H1 (cell line): ENCODE measurements around the gene RNF144A. TPM values are rescaled to one million over a fixed set of nuclear protein-coding genes. Genes with fewer than 3 reads are reported as not detected.

Source experiments
- HDAC6 ChIP-seq: IDR thresholded peaks from one replicate; pipeline ENCODE4 v1.7.1; 2012; ENCODE audit warnings: low read depth, mild to moderate bottlenecking, inconsistent platforms, low read length, moderate library complexity
- KDM1A ChIP-seq: fragments of 200-600, 300-600 bp; sonication (generic); IDR thresholded peaks from 2 replicates; pipeline ENCODE4 v1.7.1; 2016; ENCODE audit warnings: mild to moderate bottlenecking, low read length, borderline replicate concordance
- NRF1 ChIP-seq: IDR thresholded peaks from 2 replicates; pipeline ENCODE4 v1.6.1; 2011; ENCODE audit warnings: mild to moderate bottlenecking, low read depth, low read length, improper control_type of control experiment
- RFX5 ChIP-seq: IDR thresholded peaks from 2 replicates; pipeline ENCODE4 v1.6.1; 2011; ENCODE audit warnings: low read depth, low read length, improper control_type of control experiment, borderline replicate concordance
- SRF ChIP-seq: IDR thresholded peaks from 2 replicates; pipeline ENCODE4 v1.6.1; 2011; ENCODE audit warnings: mild to moderate bottlenecking, low read depth, low read length, moderate library complexity
- TBP ChIP-seq: IDR thresholded peaks from 2 replicates; pipeline ENCODE4 v1.6.1; 2011; ENCODE audit warnings: low read depth, low read length, improper control_type of control experiment
- YY1 ChIP-seq: IDR thresholded peaks from 2 replicates; pipeline ENCODE4 v1.6.1; 2011; ENCODE audit warnings: low read depth, mild to moderate bottlenecking, low read length
- polyA plus RNA-seq, 7 experiments: library from polyadenylated mRNA; depleted of rRNA in 3 of 7; stranded (reverse) in 5 of 7; unstranded in 2 of 7; fragments of >200 nt in 5 of 7; fragments of 200-250 nt in 2 of 7; gene quantifications; 1 replicate in 5 of 7; 2 replicates in 1 of 7; 4 replicates in 1 of 7; pipeline versions ENCODE4 v1.2.1 to v1.2.3, GENCODE V29; 2011 to 2013; ENCODE audit warnings: missing spikeins in 2 of 7, mixed read lengths in 2 of 7
- total RNA-seq: library from RNA; stranded (reverse); fragmentation: NEBNext Ultra II Directional; extraction: Animal tissue kit (Norgen Biotek cat#: 25700); gene quantifications from 2 replicates; pipeline ENCODE4 v1.2.1, GENCODE V29; 2021
- TF ChIP-seq, protein P1 (sequence below): fragments of 300-600 bp; sonication (generic); IDR thresholded peaks from 2 replicates; pipeline ENCODE4 v1.7.1; 2012; ENCODE audit warnings: low read length, moderate library complexity, mild to moderate bottlenecking, inconsistent platforms; ENCODE audit not compliant: insufficient replicate concordance
- TF ChIP-seq, protein P2 (sequence below): IDR thresholded peaks from 2 replicates; pipeline ENCODE4 v1.6.1; 2011; ENCODE audit warnings: low read depth, mild to moderate bottlenecking, low read length; ENCODE audit not compliant: insufficient read depth

Gene RNF144A
- total and polyA plus RNA-seq, 2 of the 8 experiments (the other 6 are each of a cell fraction or from before 2014, with no cell fraction given) = 14.0 to 15.0 TPM

- TF ChIP-seq, protein P1, sequence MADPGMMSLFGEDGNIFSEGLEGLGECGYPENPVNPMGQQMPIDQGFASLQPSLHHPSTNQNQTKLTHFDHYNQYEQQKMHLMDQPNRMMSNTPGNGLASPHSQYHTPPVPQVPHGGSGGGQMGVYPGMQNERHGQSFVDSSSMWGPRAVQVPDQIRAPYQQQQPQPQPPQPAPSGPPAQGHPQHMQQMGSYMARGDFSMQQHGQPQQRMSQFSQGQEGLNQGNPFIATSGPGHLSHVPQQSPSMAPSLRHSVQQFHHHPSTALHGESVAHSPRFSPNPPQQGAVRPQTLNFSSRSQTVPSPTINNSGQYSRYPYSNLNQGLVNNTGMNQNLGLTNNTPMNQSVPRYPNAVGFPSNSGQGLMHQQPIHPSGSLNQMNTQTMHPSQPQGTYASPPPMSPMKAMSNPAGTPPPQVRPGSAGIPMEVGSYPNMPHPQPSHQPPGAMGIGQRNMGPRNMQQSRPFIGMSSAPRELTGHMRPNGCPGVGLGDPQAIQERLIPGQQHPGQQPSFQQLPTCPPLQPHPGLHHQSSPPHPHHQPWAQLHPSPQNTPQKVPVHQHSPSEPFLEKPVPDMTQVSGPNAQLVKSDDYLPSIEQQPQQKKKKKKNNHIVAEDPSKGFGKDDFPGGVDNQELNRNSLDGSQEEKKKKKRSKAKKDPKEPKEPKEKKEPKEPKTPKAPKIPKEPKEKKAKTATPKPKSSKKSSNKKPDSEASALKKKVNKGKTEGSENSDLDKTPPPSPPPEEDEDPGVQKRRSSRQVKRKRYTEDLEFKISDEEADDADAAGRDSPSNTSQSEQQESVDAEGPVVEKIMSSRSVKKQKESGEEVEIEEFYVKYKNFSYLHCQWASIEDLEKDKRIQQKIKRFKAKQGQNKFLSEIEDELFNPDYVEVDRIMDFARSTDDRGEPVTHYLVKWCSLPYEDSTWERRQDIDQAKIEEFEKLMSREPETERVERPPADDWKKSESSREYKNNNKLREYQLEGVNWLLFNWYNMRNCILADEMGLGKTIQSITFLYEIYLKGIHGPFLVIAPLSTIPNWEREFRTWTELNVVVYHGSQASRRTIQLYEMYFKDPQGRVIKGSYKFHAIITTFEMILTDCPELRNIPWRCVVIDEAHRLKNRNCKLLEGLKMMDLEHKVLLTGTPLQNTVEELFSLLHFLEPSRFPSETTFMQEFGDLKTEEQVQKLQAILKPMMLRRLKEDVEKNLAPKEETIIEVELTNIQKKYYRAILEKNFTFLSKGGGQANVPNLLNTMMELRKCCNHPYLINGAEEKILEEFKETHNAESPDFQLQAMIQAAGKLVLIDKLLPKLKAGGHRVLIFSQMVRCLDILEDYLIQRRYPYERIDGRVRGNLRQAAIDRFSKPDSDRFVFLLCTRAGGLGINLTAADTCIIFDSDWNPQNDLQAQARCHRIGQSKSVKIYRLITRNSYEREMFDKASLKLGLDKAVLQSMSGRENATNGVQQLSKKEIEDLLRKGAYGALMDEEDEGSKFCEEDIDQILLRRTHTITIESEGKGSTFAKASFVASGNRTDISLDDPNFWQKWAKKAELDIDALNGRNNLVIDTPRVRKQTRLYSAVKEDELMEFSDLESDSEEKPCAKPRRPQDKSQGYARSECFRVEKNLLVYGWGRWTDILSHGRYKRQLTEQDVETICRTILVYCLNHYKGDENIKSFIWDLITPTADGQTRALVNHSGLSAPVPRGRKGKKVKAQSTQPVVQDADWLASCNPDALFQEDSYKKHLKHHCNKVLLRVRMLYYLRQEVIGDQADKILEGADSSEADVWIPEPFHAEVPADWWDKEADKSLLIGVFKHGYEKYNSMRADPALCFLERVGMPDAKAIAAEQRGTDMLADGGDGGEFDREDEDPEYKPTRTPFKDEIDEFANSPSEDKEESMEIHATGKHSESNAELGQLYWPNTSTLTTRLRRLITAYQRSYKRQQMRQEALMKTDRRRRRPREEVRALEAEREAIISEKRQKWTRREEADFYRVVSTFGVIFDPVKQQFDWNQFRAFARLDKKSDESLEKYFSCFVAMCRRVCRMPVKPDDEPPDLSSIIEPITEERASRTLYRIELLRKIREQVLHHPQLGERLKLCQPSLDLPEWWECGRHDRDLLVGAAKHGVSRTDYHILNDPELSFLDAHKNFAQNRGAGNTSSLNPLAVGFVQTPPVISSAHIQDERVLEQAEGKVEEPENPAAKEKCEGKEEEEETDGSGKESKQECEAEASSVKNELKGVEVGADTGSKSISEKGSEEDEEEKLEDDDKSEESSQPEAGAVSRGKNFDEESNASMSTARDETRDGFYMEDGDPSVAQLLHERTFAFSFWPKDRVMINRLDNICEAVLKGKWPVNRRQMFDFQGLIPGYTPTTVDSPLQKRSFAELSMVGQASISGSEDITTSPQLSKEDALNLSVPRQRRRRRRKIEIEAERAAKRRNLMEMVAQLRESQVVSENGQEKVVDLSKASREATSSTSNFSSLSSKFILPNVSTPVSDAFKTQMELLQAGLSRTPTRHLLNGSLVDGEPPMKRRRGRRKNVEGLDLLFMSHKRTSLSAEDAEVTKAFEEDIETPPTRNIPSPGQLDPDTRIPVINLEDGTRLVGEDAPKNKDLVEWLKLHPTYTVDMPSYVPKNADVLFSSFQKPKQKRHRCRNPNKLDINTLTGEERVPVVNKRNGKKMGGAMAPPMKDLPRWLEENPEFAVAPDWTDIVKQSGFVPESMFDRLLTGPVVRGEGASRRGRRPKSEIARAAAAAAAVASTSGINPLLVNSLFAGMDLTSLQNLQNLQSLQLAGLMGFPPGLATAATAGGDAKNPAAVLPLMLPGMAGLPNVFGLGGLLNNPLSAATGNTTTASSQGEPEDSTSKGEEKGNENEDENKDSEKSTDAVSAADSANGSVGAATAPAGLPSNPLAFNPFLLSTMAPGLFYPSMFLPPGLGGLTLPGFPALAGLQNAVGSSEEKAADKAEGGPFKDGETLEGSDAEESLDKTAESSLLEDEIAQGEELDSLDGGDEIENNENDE = no peak
- TF ChIP-seq TBP = no peak
- TF ChIP-seq, protein P2, sequence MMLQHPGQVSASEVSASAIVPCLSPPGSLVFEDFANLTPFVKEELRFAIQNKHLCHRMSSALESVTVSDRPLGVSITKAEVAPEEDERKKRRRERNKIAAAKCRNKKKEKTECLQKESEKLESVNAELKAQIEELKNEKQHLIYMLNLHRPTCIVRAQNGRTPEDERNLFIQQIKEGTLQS = no peak
- TF ChIP-seq KDM1A = no peak
- no peak for TF ChIP-seq YY1
- no peak for TF ChIP-seq NRF1
- no peak for TF ChIP-seq RFX5
- no peak for TF ChIP-seq SRF
- no peak for TF ChIP-seq HDAC6
Observed at GRCh38 chr2:7028846-7029245, 111.6 kb downstream of the RNF144A start (continued).
